IMR-90 (cell line): Measurements from ENCODE around the gene GNAI2.

Experiments used
- CHD1 ChIP-seq: IDR thresholded peaks from 2 replicates; pipeline ENCODE4 v1.6.1; 2012; ENCODE audit warnings: low read depth, low read length, improper control_type of control experiment
- ELK1 ChIP-seq: fragments of 150-350 bp; IDR thresholded peaks from 2 replicates; pipeline ENCODE4 v1.6.1; 2016; ENCODE audit warnings: low read depth, mild to moderate bottlenecking, low read length, moderate library complexity, borderline replicate concordance
- POLR2A ChIP-seq: IDR thresholded peaks from 2 replicates; pipeline ENCODE4 v1.6.1; 2012; ENCODE audit warnings: mild to moderate bottlenecking, low read depth, low read length
- RAD21 ChIP-seq: IDR thresholded peaks from 2 replicates; pipeline ENCODE4 v1.6.1; 2012; ENCODE audit warnings: low read length, improper control_type of control experiment
- SMC3 ChIP-seq: fragments of 150-350 bp; IDR thresholded peaks from 2 replicates; pipeline ENCODE4 v1.6.1; 2016; ENCODE audit warnings: low read depth, mild to moderate bottlenecking, antibody characterized with exemption, low read length, moderate library complexity
- TF ChIP-seq, protein P1 (sequence below): conservative IDR thresholded peaks from 2 replicates; pipeline ENCODE4 v1.5.1; 2012; ENCODE audit warnings: mild to moderate bottlenecking, low read depth, low read length, improper control_type of control experiment

- TF ChIP-seq, protein P1, sequence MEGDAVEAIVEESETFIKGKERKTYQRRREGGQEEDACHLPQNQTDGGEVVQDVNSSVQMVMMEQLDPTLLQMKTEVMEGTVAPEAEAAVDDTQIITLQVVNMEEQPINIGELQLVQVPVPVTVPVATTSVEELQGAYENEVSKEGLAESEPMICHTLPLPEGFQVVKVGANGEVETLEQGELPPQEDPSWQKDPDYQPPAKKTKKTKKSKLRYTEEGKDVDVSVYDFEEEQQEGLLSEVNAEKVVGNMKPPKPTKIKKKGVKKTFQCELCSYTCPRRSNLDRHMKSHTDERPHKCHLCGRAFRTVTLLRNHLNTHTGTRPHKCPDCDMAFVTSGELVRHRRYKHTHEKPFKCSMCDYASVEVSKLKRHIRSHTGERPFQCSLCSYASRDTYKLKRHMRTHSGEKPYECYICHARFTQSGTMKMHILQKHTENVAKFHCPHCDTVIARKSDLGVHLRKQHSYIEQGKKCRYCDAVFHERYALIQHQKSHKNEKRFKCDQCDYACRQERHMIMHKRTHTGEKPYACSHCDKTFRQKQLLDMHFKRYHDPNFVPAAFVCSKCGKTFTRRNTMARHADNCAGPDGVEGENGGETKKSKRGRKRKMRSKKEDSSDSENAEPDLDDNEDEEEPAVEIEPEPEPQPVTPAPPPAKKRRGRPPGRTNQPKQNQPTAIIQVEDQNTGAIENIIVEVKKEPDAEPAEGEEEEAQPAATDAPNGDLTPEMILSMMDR: no peak
- no peak for TF ChIP-seq ELK1
- no peak for TF ChIP-seq CHD1
- TF ChIP-seq POLR2A: no peak
- TF ChIP-seq RAD21: no peak
- no peak for TF ChIP-seq SMC3
Measured at GRCh38 chr3:50286322-50287227, 50.6 kb downstream of the GNAI2 start.
